ENCODE data around the gene SPATA18.

DNA sequence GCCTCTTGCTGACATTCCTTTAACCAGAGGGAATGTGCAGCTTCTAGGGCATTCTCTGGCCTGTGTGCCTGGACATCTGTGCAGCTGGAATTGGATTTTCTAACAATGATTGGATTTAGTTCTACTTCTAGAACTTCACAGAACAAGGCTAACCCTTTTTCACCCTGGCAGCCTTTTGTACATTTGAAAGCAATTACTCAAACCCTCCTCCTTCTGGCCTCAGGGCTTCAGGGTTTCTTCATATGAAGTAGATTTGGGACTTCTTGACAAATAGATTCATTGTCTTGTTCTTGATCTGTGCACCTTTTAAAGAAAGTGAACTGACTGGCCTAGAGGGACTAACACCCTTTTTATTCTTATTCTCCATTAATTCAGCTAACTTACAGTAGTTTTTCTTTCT lies 30.1 kb downstream of the SPATA18 start:
- TF ChIP-seq CTCF (IDR thresholded peaks at IDR 0.05) = no peak
- no peak for TF ChIP-seq POLR2A (IDR thresholded peaks at IDR 0.05)
- TF ChIP-seq POLR2AphosphoS5 (IDR thresholded peaks at IDR 0.05; ENCODE audit: insufficient read depth in 1 of 2, low read depth in 1 of 2) = no peak
